ENCODE measurements around the gene AFP. TPM values are rescaled to one million over a fixed set of nuclear protein-coding genes. Genes with fewer than 3 reads are reported as not detected.

Gene AFP
- total and polyA plus RNA-seq, 2 of the 13 experiments (the other 11 are each of a cell fraction or from before 2014, with no cell fraction given): 9,434 to 13,105 TPM

- TF ChIP-seq THAP9 (CRISPR knock-in tag; IDR thresholded peaks at IDR 0.05; ENCODE audit: borderline replicate concordance) (no peak), ZNF775 (CRISPR knock-in tag; IDR thresholded peaks at IDR 0.05; ENCODE audit: borderline replicate concordance) (no peak), ZMAT3 (CRISPR knock-in tag; conservative IDR thresholded peaks at IDR 0.05) (peak; percentile 21; the same call in 1 of the 2 replicates), HHEX (CRISPR knock-in tag; IDR thresholded peaks at IDR 0.05) (no peak), PAX8 (CRISPR knock-in tag; IDR thresholded peaks at IDR 0.05; ENCODE audit: borderline replicate concordance) (no peak), IKZF5 (CRISPR knock-in tag; IDR thresholded peaks at IDR 0.05) (no peak), EP300 (IDR thresholded peaks at IDR 0.05; ENCODE audit: low read depth in 2 of 2, low read length in 2 of 2) (no peak), EP300 (CRISPR knock-in tag; IDR thresholded peaks at IDR 0.05; ENCODE audit: borderline replicate concordance) (no peak), HNRNPK (IDR thresholded peaks at IDR 0.05; ENCODE audit: low read depth, low read length, poor library complexity, severe bottlenecking) (no peak), ZNF512B (CRISPR knock-in tag; IDR thresholded peaks at IDR 0.05; ENCODE audit: borderline replicate concordance) (no peak), HNF1A (IDR thresholded peaks at IDR 0.05; ENCODE audit: low read depth) (no peak), HNF1A (CRISPR knock-in tag; IDR thresholded peaks at IDR 0.05; ENCODE audit: borderline replicate concordance) (no peak), SMYD3 (CRISPR knock-in tag; IDR thresholded peaks at IDR 0.05) (peak; percentile 65; the same call in 1 of the 2 replicates), ZFP36 (IDR thresholded peaks at IDR 0.05; ENCODE audit: borderline replicate concordance, low read depth, low read length, partially characterized antibody) (no peak), KLF16 (CRISPR knock-in tag; IDR thresholded peaks at IDR 0.05) (no peak), ZNF354B (CRISPR knock-in tag; IDR thresholded peaks at IDR 0.05) (no peak), MBD4 (IDR thresholded peaks at IDR 0.05; ENCODE audit: borderline replicate concordance, low read length) (peak; percentile 14; the same call in 1 of the 2 replicates), PCBP1 (IDR thresholded peaks at IDR 0.05; ENCODE audit: borderline replicate concordance, low read depth, low read length) (no peak)
These were observed 4.6 kb downstream of the AFP start (continued) for GRCh38 chr4:73440653-73441052.
